ENCODE data around the gene PRR15L.

PRR15L gene

DNA sequence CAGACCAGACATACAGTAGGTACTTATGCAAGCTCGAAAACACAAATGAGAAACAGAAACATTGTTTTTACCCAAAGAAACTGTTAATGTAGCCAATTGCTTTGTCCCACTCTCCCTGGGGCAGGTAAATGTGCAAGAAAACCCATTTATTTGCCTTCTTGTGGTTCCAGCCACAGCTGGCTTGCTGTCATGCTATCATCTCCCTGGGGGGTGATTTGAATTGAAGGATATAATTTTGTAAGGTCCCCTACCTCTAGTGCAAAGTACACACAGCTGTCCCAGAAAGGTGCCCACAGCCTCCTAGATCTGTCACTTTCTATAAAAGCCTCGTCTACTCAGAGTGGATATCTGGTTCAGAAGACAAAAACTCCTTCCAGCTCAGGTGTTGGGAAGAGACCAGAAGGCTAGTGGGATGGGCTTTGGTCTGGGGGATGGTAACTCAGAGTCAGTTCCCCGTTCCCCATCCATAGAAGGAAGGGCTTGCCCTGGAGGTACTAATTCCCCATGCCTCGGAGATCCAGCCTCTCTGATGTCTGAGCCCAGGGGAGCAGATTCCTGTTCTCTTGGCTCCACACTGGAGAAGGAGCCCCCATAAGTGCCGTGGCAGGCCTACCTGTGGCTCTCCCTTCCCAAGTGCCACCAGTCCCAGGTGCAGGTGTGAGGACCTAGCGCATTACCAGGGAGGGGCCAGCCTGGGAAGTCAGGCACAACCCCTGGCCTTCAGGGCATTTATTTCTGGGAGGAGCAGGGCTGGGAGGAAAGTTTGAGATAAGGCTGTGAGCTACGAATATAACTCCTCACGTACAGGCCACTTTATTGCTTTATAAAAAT is 2.4 kb upstream of the PRR15L start:
- DNase-seq (ENCODE audit: low read depth): no peak

- DNase-seq (ENCODE audit: low read depth): no peak
Measured at GRCh38 chr17:47956791-47957590, 692 bp downstream of the PRR15L start.

GRCh38 chr17:47955497-47956461 is 1.9 kb downstream of the PRR15L start:
- DNase-seq (ENCODE audit: low read depth): no peak

GRCh38 chr17:47953909-47954308 is 3.8 kb downstream of the PRR15L start:
- DNase-seq (ENCODE audit: low read depth): no peak

DNA sequence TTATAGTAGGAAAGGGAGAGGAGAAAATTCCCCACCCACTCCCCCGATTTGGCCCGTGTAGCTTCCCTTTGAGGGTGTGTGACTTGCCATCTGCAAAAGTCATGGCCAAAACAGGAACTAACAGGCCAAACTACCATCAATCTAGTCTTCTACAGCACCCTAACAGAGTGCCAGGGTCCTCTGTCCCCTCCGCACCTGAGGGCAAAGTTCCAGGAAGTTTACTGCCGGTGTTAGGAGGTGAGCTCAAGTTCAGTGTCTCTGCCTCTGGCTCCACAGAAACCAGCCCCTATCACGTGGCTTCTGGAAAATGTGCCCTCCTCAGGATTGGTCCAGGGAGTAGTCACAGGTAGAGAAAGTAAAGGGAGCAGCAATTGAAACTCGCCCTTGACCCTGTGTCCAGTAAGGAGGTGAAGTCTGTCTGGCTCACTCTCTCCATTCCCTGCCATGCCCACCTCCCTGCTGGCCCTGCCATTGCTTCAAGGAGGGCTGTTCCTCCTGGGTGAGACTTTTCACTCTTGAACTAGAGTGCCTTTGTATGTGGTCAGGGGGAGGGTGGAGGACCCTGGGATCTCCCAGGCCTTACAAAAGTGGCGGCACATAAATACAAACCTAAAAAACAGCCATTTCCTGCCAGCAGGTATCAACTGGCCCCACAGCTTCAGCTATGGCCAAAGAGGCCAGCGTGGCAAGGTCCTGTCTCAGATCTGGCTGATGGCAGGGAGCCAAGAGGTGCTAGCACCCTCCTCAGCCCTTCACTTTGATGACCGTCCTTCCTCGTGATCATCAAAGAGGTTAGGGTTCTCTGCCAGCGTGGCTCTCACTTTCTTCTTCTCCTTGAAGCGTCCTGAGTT is 5.3 kb downstream of the PRR15L start:
- DNase-seq (ENCODE audit: low read depth): no peak

DNA sequence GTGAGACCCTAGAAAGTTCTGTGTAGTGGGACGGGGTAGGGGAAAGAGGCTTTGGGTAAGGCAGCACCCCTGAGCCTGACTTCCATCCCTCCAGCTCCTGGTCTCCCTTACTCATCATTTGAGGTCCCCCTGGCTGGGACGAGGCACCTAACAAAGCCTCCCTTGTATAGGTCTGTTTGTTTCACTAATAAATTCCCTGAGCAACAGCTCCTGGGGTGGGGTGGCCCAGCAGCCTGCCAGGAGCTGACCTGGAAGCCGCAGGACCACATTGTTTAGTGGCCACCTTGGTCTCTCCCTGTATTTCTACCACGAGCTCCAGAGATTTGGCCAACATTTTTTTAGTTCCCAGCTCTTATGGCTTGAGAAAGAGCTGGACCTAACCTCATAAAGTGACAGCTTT is 7.2 kb downstream of the PRR15L start:
- no peak for DNase-seq (ENCODE audit: low read depth)

DNA sequence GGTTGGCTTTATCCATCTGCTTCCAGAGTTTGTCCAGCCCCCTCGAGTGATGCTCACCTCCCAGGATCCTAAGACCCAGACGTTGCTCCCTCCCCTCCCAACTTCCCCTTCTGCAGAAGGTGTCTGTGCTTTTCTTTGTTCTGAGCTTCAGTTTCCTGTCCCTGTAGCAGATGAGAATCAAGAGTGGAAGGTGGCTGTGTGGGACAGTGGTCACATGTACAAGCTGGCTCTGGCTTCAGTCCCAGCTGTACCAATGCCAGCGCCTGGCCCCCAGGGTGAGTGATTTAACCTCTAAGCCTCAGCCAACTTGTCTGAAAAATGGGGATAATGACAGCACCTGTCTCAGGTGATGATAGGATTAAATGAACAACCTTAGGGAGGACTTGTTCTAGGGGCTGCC is 7.7 kb downstream of the PRR15L start:
- no peak for DNase-seq (ENCODE audit: low read depth)

GRCh38 chr17:47949197-47949759 is 8.4 kb downstream of the PRR15L start:
- DNase-seq (ENCODE audit: low read depth): peak; percentile 47

DNA sequence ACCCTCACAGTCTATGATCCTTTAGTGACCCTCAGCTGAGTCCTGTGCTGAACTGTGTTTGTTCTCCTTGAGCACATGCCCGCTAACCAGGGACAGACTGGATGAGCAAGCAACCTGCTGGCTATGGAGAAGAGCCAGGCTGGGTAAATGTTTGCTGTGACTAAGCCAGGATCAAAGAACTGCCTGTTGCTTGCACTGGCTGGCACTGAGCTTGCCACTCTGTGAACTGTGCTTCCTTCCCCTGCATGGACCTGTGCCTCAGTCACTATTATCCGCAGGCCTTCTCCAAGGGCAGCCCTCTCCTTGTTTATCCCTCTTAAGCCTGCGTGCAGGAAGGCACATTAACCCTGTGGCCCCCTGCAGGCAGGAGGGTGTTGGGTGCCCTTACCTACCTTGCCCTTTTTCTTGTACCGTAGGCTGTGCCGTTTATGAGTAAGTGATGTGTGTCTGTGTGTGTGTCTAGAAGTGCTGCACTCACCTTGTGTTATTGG is 8.9 kb downstream of the PRR15L start:
- DNase-seq (ENCODE audit: low read depth): no peak

DNA sequence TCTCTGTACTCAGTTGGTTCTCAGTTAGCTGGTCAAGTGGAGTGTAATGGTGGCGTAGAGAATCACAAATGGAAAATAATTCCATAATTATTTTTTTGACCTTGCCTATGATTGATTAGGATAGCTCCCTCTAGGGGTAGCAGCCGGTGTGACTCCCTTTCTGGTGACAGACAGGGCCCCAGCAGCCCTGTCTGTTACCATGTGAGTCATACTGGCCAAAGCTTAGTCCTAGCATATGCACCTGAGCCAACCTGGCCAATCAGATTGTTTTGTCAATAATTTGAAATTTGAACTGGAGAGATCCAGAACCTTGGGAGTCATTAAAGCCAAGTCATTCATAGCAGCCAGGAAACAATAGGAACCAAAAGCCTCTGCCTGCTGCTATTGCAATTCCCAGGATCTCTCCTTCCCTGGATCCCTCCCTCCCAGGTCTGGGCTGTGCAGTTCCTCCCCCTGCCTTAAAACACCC is 10.7 kb downstream of the PRR15L start:
- peak; percentile 50 for DNase-seq (ENCODE audit: low read depth)

GRCh38 chr17:47946516-47946915 is 11.2 kb downstream of the PRR15L start:
- no peak for DNase-seq (ENCODE audit: low read depth)

GRCh38 chr17:47945529-47946508 is 11.9 kb downstream of the PRR15L start:
- no peak for DNase-seq (ENCODE audit: low read depth)

- no peak for DNase-seq (ENCODE audit: low read depth)
Measured at GRCh38 chr17:47945080-47945479, 12.6 kb downstream of the PRR15L start.

GRCh38 chr17:47942568-47942967 is 15.1 kb downstream of the PRR15L start:
- DNase-seq (ENCODE audit: low read depth): no peak

- no peak for DNase-seq (ENCODE audit: low read depth)
Measured at GRCh38 chr17:47942096-47942510, 15.6 kb downstream of the PRR15L start.

DNA sequence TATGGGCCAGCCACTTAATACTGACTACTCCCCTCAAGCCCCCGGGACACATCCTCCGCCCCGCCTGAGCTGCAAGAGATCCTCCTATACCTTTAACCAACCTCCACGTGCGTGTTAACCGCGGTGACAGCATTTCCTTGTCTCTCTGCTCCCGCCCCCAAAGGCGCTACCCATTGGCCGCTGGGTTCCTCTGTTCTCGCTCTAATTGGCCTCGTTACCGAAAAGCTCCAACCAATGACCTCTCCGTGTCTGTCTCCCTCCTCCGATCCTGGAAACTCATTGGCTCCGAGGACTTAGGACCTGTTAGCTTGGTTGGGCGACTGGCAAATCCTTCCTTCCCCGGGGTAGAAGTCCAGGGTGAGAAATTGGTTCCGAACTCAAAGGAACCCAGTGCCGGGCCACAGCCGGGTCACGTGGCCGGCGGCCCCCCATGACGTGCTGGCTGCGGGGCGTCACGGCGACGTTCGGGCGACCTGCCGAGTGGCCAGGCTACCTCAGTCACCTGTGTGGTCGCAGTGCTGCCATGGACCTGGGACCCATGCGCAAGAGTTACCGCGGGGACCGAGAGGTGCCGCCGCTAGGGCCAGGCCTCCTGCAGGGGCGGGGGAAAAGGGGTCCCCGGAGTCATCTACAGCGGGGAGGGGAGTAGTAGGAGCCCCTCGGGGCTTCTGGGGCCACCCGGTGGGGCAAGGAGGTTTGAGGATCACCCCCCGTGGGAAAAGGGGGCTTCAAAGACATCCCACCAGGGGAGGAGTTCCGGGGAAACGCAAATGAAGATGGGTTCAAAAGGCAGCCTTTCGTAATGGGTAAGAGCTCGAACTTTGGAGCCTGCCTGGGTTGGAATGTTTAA is 16.2 kb downstream of the PRR15L start, which contains the start of gene PNPO:
Gene PNPO, plus strand, starts transcription at position 326 of the 850 bp plus-strand sequence. Its CDS starts 105 bp downstream, at position 431.
- peak; percentile 93 for DNase-seq (ENCODE audit: low read depth)

- DNase-seq (ENCODE audit: low read depth): no peak
Measured at GRCh38 chr17:47937941-47938340, 19.7 kb downstream of the PRR15L start.

DNA sequence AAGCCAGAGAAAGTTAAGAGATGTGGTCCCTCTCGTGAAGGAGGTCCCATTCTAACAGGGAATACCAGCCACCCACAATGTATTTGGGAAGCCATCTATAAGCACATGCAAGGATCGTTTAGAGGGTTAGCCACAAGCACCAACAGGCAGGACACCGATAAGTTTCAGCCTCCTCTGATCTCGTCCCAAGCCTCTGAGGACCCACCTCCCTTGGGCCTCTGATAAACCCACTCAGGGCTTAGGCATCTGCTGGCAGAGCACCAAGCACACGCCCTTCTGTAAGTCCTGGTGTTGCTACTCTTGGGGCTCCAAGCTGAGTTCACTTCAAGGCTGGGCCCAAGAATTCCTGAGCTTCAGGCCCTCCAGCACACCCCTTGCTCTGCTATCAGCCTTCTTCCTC is 21.7 kb downstream of the PRR15L start:
- DNase-seq (ENCODE audit: low read depth): no peak

Data from T-helper 22 cell (primary cell).